Neutrophil (primary cell): ENCODE data around the gene KAT6B.

ENCODE experiments used
- H3K27ac ChIP-seq: fragments of 200-600 bp; sonication (generic); 2 replicates; pipeline ENCODE4 v1.5.1; 2016; ENCODE audit warnings: mild to moderate bottlenecking, moderate library complexity
- H3K27me3 ChIP-seq: fragments of 200-600 bp; sonication (generic); 2 replicates; pipeline ENCODE4 v1.6.0; 2016; ENCODE audit warnings: mild to moderate bottlenecking
- H3K36me3 ChIP-seq: fragments of 200-600 bp; sonication (generic); 2 replicates; pipeline ENCODE4 v1.5.1; 2017
- H3K4me1 ChIP-seq, 2 experiments: fragments of 200-600 bp in 1 of 2; sonication (generic) in 1 of 2; 1 replicate in 1 of 2; 2 replicates in 1 of 2; pipeline versions ENCODE4 v1.5.1 to v1.6.1; 2013 to 2016; ENCODE audit warnings: low read depth in 1 of 2, low read length in 1 of 2, mild to moderate bottlenecking in 1 of 2, moderate library complexity in 1 of 2; ENCODE audit not compliant: control insufficient read depth in 1 of 2, insufficient read depth in 1 of 2
- H3K4me3 ChIP-seq, 2 experiments: fragments of 200-600 bp in 1 of 2; sonication (generic) in 1 of 2; 1 replicate in 1 of 2; 2 replicates in 1 of 2; pipeline ENCODE4 v1.5.1; 2013 to 2016; ENCODE audit warnings: low read depth in 1 of 2, low read length in 1 of 2, mild to moderate bottlenecking in 1 of 2, moderate library complexity in 1 of 2
- H3K9me3 ChIP-seq: fragments of 200-600 bp; sonication (generic); 2 replicates; pipeline ENCODE4 v1.5.1; 2016
- TF ChIP-seq, protein P1 (sequence below): fragments of 200-600 bp; sonication (generic); IDR thresholded peaks from 2 replicates; pipeline ENCODE4 v1.5.1; 2016; ENCODE audit warnings: antibody characterized with exemption

Gene KAT6B

DNA sequence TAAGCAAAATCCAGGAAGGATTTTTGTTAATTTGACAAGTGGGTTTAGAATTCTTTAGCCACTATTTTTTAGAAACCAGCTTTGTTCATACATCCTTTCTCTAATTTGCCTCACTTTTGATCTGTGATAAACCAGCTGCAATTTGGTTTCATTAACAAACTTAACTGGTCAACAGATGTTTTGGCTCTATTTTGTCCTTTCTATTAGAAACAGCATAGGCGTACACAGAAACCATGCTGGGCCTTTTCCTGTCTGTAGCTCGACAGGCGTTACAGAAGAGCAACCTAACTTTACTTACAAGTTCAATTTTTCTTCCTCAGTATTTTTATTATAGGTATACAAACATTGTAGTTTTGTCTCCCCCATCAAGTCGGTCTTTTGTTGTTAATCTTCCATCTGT, 28.2 kb downstream of the KAT6B start:
- H3K4me1 ChIP-seq, result peaks cover 16 to 24% of the 10 kb centered on the region in 2 experiments
- no peaks in the 10 kb centered on the region for H3K36me3 ChIP-seq
- no peak overlapping the region for H3K4me3 ChIP-seq
- H3K27ac ChIP-seq, result peak overlapping the region; percentile 74
- TF ChIP-seq, protein P1, sequence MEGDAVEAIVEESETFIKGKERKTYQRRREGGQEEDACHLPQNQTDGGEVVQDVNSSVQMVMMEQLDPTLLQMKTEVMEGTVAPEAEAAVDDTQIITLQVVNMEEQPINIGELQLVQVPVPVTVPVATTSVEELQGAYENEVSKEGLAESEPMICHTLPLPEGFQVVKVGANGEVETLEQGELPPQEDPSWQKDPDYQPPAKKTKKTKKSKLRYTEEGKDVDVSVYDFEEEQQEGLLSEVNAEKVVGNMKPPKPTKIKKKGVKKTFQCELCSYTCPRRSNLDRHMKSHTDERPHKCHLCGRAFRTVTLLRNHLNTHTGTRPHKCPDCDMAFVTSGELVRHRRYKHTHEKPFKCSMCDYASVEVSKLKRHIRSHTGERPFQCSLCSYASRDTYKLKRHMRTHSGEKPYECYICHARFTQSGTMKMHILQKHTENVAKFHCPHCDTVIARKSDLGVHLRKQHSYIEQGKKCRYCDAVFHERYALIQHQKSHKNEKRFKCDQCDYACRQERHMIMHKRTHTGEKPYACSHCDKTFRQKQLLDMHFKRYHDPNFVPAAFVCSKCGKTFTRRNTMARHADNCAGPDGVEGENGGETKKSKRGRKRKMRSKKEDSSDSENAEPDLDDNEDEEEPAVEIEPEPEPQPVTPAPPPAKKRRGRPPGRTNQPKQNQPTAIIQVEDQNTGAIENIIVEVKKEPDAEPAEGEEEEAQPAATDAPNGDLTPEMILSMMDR, result no peak
- H3K27me3 ChIP-seq, result no peaks in the 10 kb centered on the region
- no peaks in the 10 kb centered on the region for H3K9me3 ChIP-seq

GRCh38 chr10:74855027-74855426, 28.6 kb downstream of the KAT6B start:
- H3K27ac ChIP-seq, result peak overlapping the region; percentile 74

DNA sequence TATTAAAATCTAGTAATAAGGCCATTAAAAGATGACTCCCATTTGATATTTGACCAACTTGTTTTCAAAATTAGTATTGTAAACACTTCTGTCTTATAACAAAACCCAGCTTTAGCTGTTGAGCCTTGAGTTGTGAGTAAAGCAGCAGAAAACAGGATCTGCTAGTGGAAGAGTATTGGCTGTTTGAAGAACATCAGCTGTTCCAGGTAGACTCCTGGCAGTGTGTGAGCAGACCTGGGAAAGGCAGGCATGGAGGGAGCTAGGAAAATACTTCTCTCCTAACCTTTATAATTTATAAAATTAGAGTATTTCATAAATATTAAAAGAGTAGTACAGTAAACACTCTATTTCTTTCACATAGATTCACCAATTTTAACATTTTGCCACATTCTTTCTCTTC, 29.0 kb downstream of the KAT6B start:
- TF ChIP-seq, protein P1, result no peak
- peak overlapping the region; percentile 74 for H3K27ac ChIP-seq

More at GRCh38 chr10:74855027-74855426, 28.6 kb downstream of the KAT6B start:
- Histone ChIP-seq H3K9me3 (no peaks in the 10 kb centered on the region), H3K36me3 (no peaks in the 10 kb centered on the region), H3K27me3 (no peaks in the 10 kb centered on the region), H3K4me3 (no peak overlapping the region), H3K4me1 (peaks cover 20 to 25% of the 10 kb centered on the region in 2 experiments)
- TF ChIP-seq, protein P1, result no peak

GRCh38 chr10:74856940-74857339, 30.5 kb downstream of the KAT6B start:
- Histone ChIP-seq H3K4me1 (peaks cover 27 to 33% of the 10 kb centered on the region in 2 experiments), H3K27ac (no peak overlapping the region), H3K36me3 (no peaks in the 10 kb centered on the region), H3K27me3 (no peaks in the 10 kb centered on the region), H3K4me3 (no peak overlapping the region), H3K9me3 (no peaks in the 10 kb centered on the region)
- TF ChIP-seq, protein P1, result no peak

More for the DNA sequence above, 29.0 kb downstream of the KAT6B start:
- no peaks in the 10 kb centered on the region for H3K27me3 ChIP-seq
- no peak overlapping the region for H3K4me3 ChIP-seq
- H3K4me1 ChIP-seq, result peaks cover 25 to 29% of the 10 kb centered on the region in 2 experiments
- H3K36me3 ChIP-seq, result no peaks in the 10 kb centered on the region
- H3K9me3 ChIP-seq, result no peaks in the 10 kb centered on the region

GRCh38 chr10:74857586-74857985, 31.2 kb downstream of the KAT6B start:
- H3K9me3 ChIP-seq, result no peaks in the 10 kb centered on the region
- no peak overlapping the region for H3K27ac ChIP-seq
- TF ChIP-seq, protein P1, result no peak
- no peaks in the 10 kb centered on the region for H3K27me3 ChIP-seq
- peaks cover 27 to 34% of the 10 kb centered on the region in 2 experiments for H3K4me1 ChIP-seq
- no peaks in the 10 kb centered on the region for H3K36me3 ChIP-seq
- H3K4me3 ChIP-seq, result no peak overlapping the region

DNA sequence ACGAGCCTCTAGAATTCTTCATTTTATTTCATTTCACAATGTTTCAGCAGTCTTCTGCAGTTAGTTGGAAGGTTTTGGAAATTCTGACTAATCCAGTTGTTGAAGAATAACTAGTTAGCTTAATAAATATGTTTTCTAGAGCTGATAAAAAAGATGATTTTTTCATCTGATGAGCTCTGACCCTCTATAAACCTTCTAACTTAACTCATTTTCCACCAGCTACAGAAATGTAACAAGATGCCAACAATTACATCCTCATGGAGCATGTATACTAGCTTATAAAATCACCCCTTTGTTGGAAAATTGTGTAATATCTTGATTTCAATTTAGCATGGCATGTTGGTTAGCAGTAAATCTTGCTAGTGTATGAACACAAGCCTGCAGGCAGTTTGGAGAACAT, 33.1 kb downstream of the KAT6B start:
- no peak overlapping the region for H3K27ac ChIP-seq
- H3K27me3 ChIP-seq, result no peaks in the 10 kb centered on the region
- H3K4me1 ChIP-seq, result peaks cover 34 to 40% of the 10 kb centered on the region in 2 experiments
- H3K9me3 ChIP-seq, result no peaks in the 10 kb centered on the region
- no peaks in the 10 kb centered on the region for H3K36me3 ChIP-seq
- TF ChIP-seq, protein P1, result no peak
- no peak overlapping the region for H3K4me3 ChIP-seq
